A549 treated with GW870086 at 1 μM for 4 hours (cell line): ENCODE results near the gene OR2A7. TPM values are rescaled to one million over a fixed set of nuclear protein-coding genes. Genes with fewer than 3 reads are reported as not detected.

Source experiments
- total RNA-seq: library from RNA; stranded (reverse); fragments of 200-300 nt; extraction: Qiagen RNA extraction; gene quantifications from 5 replicates; pipeline ENCODE4 v1.2.3, GENCODE V29; 2022; ENCODE audit warnings: low read depth

The OR2A7 gene, protein sequence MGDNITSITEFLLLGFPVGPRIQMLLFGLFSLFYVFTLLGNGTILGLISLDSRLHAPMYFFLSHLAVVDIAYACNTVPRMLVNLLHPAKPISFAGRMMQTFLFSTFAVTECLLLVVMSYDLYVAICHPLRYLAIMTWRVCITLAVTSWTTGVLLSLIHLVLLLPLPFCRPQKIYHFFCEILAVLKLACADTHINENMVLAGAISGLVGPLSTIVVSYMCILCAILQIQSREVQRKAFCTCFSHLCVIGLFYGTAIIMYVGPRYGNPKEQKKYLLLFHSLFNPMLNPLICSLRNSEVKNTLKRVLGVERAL
- total RNA-seq: not detected in 5 replicates

DNA sequence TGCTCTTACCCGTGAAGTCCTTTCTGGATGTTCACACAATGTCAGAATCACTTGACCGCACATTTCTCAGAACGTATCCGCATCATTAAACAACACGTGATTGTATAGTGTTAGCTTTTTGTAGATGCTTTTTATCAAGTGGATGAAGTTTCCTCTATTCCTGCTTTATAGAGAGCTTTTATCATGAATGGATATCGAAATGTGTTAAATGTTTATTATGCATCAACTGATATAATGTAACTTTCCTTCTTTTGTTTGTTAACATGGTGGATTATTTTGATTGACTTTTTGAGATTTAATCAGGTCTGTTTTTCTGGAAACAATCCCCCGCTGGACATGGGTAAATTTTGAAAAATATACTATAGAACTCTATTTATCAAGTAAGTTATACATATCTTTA lies at the start of gene OR2A7:
OR2A7 (minus strand) TSS at position 101 of the 400 bp plus-strand sequence. CDS start 5,164 bp downstream, outside the sequence.

DNA sequence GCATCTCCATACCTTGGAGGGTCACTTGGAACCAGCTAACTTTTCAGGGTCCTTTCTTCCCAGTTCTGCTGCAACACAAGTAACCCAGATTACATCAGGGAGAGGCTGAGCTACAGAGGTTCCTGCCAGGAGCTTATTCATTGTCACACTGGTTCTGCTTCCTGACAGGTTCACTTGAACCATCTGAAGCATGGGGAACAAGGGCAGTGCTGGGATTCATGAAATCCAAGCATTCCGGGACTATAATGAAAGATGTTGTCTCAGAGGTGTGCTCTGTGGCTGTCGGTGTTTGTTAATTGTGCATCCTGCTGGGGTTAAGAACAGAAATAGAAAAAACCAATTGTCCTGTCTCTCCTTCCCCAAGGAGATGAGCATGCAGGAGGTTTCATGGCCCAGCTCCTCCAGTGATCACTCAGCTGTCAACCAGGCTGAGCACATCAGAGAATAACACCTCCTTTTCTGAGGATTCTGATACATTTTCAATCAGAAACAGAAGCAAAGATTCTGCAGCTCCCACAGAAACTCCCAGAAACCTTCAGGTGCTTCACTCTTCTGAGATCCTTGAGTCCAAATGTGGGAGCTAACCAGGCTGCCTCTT lies 47.4 kb upstream of the OR2A7 start, which contains the start of gene OR2A1:
OR2A1 (plus strand) TSS at position 548 of the 598 bp plus-strand sequence. CDS start 5,706 bp downstream, outside the sequence.

DNA sequence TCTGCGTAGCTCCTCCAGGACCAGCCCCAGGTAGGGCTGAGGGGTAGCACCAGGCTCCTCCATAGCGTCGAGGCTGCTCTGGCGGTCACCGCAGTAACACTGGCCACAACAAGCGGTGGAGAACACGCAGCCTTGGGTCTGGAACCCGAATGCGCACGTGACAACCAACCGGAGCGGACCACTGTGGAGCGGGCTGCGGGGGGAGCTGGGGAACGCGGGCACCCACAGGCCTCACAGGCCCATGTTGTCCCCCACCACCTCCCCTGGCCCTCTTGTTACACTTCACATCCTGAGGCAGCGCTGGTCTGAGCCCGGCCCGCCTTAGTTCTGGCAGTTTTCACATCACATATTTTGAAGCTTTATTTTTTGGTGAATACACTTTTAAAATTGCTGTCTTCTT lies 4.6 kb upstream of the OR2A7 start, which contains the start of gene CTAGE8:
CTAGE8 (minus strand) TSS at position 101 of the 400 bp plus-strand sequence; CDS start at position 63, 38 bp downstream.

DNA sequence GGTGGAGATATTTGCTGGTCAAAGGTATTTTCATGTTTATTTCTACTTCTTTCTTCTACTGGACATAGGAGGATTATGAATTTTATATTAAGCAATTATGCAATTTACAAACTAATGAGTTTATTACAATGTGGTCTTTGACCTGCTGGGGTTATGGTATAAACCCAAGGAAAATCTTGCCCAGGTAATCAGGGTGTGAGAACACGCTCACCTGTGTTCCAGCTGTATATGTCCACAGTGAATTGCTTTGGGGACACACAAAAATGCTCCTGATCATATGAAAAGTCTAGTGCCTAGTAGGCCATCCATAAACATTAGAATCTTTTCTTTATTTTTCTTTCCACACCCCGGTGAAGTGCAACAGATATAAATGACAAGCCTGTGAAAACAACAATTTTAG lies 25.2 kb downstream of the OR2A7 start, which contains the start of gene OR2A42:
OR2A42 (minus strand) TSS at position 241 of the 400 bp plus-strand sequence. CDS start 6,762 bp downstream, outside the sequence.

Other genes with a start within 250 kb of the OR2A7 start
- not detected in 5 replicates for gene OR2A5, start 215.8 kb downstream of the OR2A7 start, total RNA-seq
- not detected in 5 replicates for gene OR2A25, start 195.0 kb downstream of the OR2A7 start, total RNA-seq
- gene OR2A12, start 178.5 kb downstream of the OR2A7 start, total RNA-seq: not detected in 5 replicates
- not detected in 5 replicates for gene OR2A2, start 155.2 kb downstream of the OR2A7 start, total RNA-seq
- not detected in 5 replicates for gene OR2A14, start 141.6 kb downstream of the OR2A7 start, total RNA-seq
- gene CTAGE4, start 81.3 kb downstream of the OR2A7 start, total RNA-seq: not detected in 5 replicates
- gene ARHGEF35, start 69.0 kb downstream of the OR2A7 start, total RNA-seq: 0.25 to 0.49 TPM (median 0.33 TPM) in 5 replicates
- not detected in 5 replicates for gene OR2A42, start 25.2 kb downstream of the OR2A7 start, total RNA-seq
- gene CTAGE8, start 4.5 kb upstream of the OR2A7 start, total RNA-seq: not detected in 5 replicates
- gene OR2A1, start 47.6 kb upstream of the OR2A7 start, total RNA-seq: not detected in 5 replicates
- 1.8 to 2.3 TPM (median 2.1 TPM) in 5 replicates for gene ARHGEF5, start 90.6 kb upstream of the OR2A7 start, total RNA-seq
- not detected in 5 replicates for gene NOBOX, start 138.9 kb upstream of the OR2A7 start, total RNA-seq